ENCODE data around the gene PPP1R3A. TPM values are rescaled to one million over a fixed set of nuclear protein-coding genes. Genes with fewer than 3 reads are reported as not detected.

Gene PPP1R3A
- total and polyA plus RNA-seq, 10 of the 15 experiments (the other 5 are each of a cell fraction or from before 2014, with no cell fraction given): not detected

DNA sequence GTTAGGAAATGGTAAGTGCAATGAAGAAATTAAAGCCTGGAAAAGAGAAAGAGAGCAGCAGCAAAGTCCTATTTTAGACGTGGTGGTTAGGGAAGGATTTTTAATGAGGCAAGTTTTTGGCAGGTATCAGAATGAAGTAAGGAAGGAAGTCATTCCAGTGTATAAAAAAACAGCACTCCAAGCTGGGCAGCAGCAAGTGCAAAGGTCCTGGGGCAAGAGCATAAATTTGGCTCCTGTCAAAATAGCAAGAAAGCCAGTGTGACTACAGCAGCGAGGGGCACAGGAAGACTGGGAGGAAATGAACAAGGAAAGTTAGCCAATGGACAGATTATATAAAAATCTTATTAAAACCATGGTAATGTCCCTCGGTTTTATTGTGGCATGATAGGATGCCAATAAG lies 90.2 kb downstream of the PPP1R3A start (continued):
- TF ChIP-seq, protein P1, sequence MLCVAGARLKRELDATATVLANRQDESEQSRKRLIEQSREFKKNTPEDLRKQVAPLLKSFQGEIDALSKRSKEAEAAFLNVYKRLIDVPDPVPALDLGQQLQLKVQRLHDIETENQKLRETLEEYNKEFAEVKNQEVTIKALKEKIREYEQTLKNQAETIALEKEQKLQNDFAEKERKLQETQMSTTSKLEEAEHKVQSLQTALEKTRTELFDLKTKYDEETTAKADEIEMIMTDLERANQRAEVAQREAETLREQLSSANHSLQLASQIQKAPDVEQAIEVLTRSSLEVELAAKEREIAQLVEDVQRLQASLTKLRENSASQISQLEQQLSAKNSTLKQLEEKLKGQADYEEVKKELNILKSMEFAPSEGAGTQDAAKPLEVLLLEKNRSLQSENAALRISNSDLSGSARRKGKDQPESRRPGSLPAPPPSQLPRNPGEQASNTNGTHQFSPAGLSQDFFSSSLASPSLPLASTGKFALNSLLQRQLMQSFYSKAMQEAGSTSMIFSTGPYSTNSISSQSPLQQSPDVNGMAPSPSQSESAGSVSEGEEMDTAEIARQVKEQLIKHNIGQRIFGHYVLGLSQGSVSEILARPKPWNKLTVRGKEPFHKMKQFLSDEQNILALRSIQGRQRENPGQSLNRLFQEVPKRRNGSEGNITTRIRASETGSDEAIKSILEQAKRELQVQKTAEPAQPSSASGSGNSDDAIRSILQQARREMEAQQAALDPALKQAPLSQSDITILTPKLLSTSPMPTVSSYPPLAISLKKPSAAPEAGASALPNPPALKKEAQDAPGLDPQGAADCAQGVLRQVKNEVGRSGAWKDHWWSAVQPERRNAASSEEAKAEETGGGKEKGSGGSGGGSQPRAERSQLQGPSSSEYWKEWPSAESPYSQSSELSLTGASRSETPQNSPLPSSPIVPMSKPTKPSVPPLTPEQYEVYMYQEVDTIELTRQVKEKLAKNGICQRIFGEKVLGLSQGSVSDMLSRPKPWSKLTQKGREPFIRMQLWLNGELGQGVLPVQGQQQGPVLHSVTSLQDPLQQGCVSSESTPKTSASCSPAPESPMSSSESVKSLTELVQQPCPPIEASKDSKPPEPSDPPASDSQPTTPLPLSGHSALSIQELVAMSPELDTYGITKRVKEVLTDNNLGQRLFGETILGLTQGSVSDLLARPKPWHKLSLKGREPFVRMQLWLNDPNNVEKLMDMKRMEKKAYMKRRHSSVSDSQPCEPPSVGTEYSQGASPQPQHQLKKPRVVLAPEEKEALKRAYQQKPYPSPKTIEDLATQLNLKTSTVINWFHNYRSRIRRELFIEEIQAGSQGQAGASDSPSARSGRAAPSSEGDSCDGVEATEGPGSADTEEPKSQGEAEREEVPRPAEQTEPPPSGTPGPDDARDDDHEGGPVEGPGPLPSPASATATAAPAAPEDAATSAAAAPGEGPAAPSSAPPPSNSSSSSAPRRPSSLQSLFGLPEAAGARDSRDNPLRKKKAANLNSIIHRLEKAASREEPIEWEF (IDR thresholded peaks at IDR 0.05; ENCODE audit: insufficient replicate concordance, low read depth, low read length): no peak
- TF ChIP-seq, protein P2, sequence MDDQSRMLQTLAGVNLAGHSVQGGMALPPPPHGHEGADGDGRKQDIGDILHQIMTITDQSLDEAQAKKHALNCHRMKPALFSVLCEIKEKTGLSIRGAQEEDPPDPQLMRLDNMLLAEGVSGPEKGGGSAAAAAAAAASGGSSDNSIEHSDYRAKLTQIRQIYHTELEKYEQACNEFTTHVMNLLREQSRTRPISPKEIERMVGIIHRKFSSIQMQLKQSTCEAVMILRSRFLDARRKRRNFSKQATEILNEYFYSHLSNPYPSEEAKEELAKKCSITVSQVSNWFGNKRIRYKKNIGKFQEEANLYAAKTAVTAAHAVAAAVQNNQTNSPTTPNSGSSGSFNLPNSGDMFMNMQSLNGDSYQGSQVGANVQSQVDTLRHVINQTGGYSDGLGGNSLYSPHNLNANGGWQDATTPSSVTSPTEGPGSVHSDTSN (IDR thresholded peaks at IDR 0.05; ENCODE audit: insufficient replicate concordance, low read depth, low read length): no peak
- TF ChIP-seq NR2C1 (IDR thresholded peaks at IDR 0.05): no peak
- TF ChIP-seq, protein P3, sequence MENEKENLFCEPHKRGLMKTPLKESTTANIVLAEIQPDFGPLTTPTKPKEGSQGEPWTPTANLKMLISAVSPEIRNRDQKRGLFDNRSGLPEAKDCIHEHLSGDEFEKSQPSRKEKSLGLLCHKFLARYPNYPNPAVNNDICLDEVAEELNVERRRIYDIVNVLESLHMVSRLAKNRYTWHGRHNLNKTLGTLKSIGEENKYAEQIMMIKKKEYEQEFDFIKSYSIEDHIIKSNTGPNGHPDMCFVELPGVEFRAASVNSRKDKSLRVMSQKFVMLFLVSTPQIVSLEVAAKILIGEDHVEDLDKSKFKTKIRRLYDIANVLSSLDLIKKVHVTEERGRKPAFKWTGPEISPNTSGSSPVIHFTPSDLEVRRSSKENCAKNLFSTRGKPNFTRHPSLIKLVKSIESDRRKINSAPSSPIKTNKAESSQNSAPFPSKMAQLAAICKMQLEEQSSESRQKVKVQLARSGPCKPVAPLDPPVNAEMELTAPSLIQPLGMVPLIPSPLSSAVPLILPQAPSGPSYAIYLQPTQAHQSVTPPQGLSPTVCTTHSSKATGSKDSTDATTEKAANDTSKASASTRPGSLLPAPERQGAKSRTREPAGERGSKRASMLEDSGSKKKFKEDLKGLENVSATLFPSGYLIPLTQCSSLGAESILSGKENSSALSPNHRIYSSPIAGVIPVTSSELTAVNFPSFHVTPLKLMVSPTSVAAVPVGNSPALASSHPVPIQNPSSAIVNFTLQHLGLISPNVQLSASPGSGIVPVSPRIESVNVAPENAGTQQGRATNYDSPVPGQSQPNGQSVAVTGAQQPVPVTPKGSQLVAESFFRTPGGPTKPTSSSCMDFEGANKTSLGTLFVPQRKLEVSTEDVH (IDR thresholded peaks at IDR 0.05; ENCODE audit: low read depth, partially characterized antibody): no peak
- TF ChIP-seq ETV6 (conservative IDR thresholded peaks at IDR 0.05 in 1 of 2, IDR thresholded peaks at IDR 0.05 in 1 of 2; ENCODE audit: borderline replicate concordance in 1 of 2, low read depth in 1 of 2): no peak
- TF ChIP-seq KLF5 (IDR thresholded peaks at IDR 0.05; ENCODE audit: partially characterized antibody): no peak
- no peak for TF ChIP-seq POU2F2 (IDR thresholded peaks at IDR 0.05; ENCODE audit: borderline replicate concordance, low read depth, low read length)
- TF ChIP-seq KAT2A (conservative IDR thresholded peaks at IDR 0.05; ENCODE audit: control insufficient read depth, low read depth, low read length): no peak
- no peak for TF ChIP-seq ZNF274 (IDR thresholded peaks at IDR 0.05; ENCODE audit: insufficient read depth, insufficient read length)
- no peak for TF ChIP-seq CEBPB (IDR thresholded peaks at IDR 0.05; ENCODE audit: borderline replicate concordance in 1 of 2, low read depth in 2 of 2, low read length in 2 of 2)
- TF ChIP-seq, protein P4, sequence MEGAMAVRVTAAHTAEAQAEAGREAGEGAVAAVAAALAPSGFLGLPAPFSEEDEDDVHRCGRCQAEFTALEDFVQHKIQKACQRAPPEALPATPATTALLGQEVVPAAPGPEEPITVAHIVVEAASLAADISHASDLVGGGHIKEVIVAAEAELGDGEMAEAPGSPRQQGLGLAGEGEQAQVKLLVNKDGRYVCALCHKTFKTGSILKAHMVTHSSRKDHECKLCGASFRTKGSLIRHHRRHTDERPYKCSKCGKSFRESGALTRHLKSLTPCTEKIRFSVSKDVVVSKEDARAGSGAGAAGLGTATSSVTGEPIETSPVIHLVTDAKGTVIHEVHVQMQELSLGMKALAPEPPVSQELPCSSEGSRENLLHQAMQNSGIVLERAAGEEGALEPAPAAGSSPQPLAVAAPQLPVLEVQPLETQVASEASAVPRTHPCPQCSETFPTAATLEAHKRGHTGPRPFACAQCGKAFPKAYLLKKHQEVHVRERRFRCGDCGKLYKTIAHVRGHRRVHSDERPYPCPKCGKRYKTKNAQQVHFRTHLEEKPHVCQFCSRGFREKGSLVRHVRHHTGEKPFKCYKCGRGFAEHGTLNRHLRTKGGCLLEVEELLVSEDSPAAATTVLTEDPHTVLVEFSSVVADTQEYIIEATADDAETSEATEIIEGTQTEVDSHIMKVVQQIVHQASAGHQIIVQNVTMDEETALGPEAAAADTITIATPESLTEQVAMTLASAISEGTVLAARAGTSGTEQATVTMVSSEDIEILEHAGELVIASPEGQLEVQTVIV (IDR thresholded peaks at IDR 0.05; ENCODE audit: borderline replicate concordance, partially characterized antibody): no peak
- TF ChIP-seq, protein P5, sequence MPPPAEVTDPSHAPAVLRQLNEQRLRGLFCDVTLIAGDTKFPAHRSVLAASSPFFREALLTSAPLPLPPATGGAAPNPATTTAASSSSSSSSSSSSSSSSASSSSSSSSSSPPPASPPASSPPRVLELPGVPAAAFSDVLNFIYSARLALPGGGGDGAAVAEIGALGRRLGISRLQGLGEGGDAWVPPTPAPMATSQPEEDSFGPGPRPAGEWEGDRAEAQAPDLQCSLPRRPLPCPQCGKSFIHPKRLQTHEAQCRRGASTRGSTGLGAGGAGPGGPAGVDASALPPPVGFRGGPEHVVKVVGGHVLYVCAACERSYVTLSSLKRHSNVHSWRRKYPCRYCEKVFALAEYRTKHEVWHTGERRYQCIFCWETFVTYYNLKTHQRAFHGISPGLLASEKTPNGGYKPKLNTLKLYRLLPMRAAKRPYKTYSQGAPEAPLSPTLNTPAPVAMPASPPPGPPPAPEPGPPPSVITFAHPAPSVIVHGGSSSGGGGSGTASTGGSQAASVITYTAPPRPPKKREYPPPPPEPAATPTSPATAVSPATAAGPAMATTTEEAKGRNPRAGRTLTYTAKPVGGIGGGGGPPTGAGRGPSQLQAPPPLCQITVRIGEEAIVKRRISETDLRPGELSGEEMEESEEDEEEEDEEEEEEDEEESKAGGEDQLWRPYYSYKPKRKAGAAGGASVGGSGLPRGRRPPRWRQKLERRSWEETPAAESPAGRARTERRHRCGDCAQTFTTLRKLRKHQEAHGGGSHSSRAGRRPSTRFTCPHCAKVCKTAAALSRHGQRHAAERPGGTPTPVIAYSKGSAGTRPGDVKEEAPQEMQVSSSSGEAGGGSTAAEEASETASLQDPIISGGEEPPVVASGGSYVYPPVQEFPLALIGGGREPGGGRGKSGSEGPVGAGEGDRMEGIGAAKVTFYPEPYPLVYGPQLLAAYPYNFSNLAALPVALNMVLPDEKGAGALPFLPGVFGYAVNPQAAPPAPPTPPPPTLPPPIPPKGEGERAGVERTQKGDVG (CRISPR knock-in tag; IDR thresholded peaks at IDR 0.05): no peak
- no peak for TF ChIP-seq EED (IDR thresholded peaks at IDR 0.05; ENCODE audit: low read depth)
- TF ChIP-seq RAD21 (IDR thresholded peaks at IDR 0.05; ENCODE audit: insufficient read depth, low read depth, low read length): no peak
